HCT116 (cell line): Measurements from ENCODE around the gene FOXK2. TPM values are rescaled to one million over a fixed set of nuclear protein-coding genes. Genes with fewer than 3 reads are reported as not detected.
"Not testable (repeated sequence)": the region's sequence is repeated elsewhere in the genome, so short reads cannot be mapped to it uniquely, and the experiment has no call there.

Experiments
- ATAC-seq: fragments of 200-7000 bp; cut with Tn5 transposase; 2 replicates; pipeline ENCODE4 v1.9.1; 2020; ENCODE audit warnings: mild to moderate bottlenecking, moderate library complexity
- BruUV-seq: library from RNA; stranded (reverse); fragments of 400-500 nt; replicated peaks from 2 replicates; lab custom pipeline; 2021; lab: Mats Ljungman, UMichigan
- CTCF ChIA-PET: fragments of 300-600 bp; sonication (Branson Sonifier 250); formaldehyde crosslinking; loops from one replicate; lab custom pipeline; 2021; ENCODE audit warnings: antibody characterized with exemption; lab: Charles Lee
- POLR2A ChIA-PET: fragments of 300-600, 350-600 bp; sonication (Branson Sonifier 250); formaldehyde crosslinking; loops from one replicate; lab custom pipeline; 2021; ENCODE audit warnings: antibody characterized with exemption; lab: Charles Lee
- RAD21 ChIA-PET, 2 experiments: fragments of 300-600 bp; sonication (Branson Sonifier 250); formaldehyde crosslinking; loops; one replicate each; lab custom pipeline; 2023; ENCODE audit warnings: low total read pairs in 2 of 2; ENCODE audit not compliant: uncharacterized antibody in 2 of 2, unreplicated experiment in 2 of 2, low non-redundant PET in 1 of 2; lab: Charles Lee
- DNase-seq: peaks from one replicate; pipeline ENCODE4 v3.0.0-alpha.2; 2010; ENCODE audit warnings: low read depth, low spot score
- H2AFZ ChIP-seq: fragments of 200-600 bp; shearing (Covaris generic), sonication (generic); 2 replicates; pipeline ENCODE4 v1.6.1; 2017; ENCODE audit warnings: low read depth, mixed run types, mixed read lengths, antibody characterized with exemption, low read length; ENCODE audit not compliant: poor library complexity, severe bottlenecking
- H3K27ac ChIP-seq: 2 replicates; pipeline ENCODE4 v1.5.1; 2012; ENCODE audit warnings: low read depth, low read length
- H3K27me3 ChIP-seq: fragments of 200-600 bp; sonication (generic); 2 replicates; pipeline ENCODE4 v1.6.1; 2016; ENCODE audit warnings: mixed run types, low read length, mixed read lengths; ENCODE audit not compliant: insufficient read depth
- H3K36me3 ChIP-seq, 2 experiments: fragments of 200-500 bp in 1 of 2; fragments of 200-600 bp in 1 of 2; sonication (Bioruptor generic) in 1 of 2; sonication (generic) in 1 of 2; 2 replicates each; pipeline versions ENCODE4 v1.5.1 to v1.6.1; 2014 to 2016; ENCODE audit warnings: low read length in 2 of 2, inconsistent platforms in 1 of 2, mixed read lengths in 1 of 2, mixed run types in 1 of 2; ENCODE audit not compliant: insufficient read depth in 2 of 2, control insufficient read depth in 1 of 2
- H3K4me1 ChIP-seq, 2 experiments: fragments of 200-600 bp in 1 of 2; sonication (generic) in 1 of 2; 2 replicates each; pipeline versions ENCODE4 v1.5.1 to v1.6.1; 2012 to 2017; ENCODE audit warnings: low read length in 2 of 2, inconsistent platforms in 1 of 2, mild to moderate bottlenecking in 1 of 2, mixed read lengths in 1 of 2, mixed run types in 1 of 2, moderate library complexity in 1 of 2; ENCODE audit not compliant: insufficient read depth in 2 of 2, control insufficient read depth in 1 of 2
- H3K4me2 ChIP-seq: fragments of 200-600 bp; sonication (generic); 2 replicates; pipeline ENCODE4 v1.6.1; 2017; ENCODE audit warnings: mixed run types, low read length, mixed read lengths
- H3K4me3 ChIP-seq, 2 experiments: fragments of 200-600 bp in 1 of 2; sonication (generic) in 1 of 2; replicated peaks in 1 of 2; 2 replicates each; pipeline ENCODE4 v1.5.1; 2011 to 2016; ENCODE audit warnings: low read length in 2 of 2, control low read depth in 1 of 2, low read depth in 1 of 2, mild to moderate bottlenecking in 1 of 2, mixed read lengths in 1 of 2, mixed run types in 1 of 2
- H3K79me2 ChIP-seq: fragments of 200-600 bp; sonication (generic); 2 replicates; pipeline ENCODE4 v1.6.1; 2017; ENCODE audit warnings: mild to moderate bottlenecking, mixed run types, low read length, moderate library complexity, mixed read lengths; ENCODE audit not compliant: insufficient read depth
- H3K9ac ChIP-seq: fragments of 200-600 bp; sonication (generic); 2 replicates; pipeline ENCODE4 v1.6.1; 2016; ENCODE audit warnings: low read length, mixed read lengths
- H3K9me2 ChIP-seq: fragments of 200-600 bp; sonication (generic), shearing (Covaris generic); 2 replicates; pipeline ENCODE4 v1.6.1; 2017; ENCODE audit warnings: mixed run types, mild to moderate bottlenecking, moderate library complexity; ENCODE audit not compliant: insufficient read depth
- H3K9me3 ChIP-seq, 2 experiments: fragments of 200-500 bp in 1 of 2; fragments of 200-600 bp in 1 of 2; sonication (Bioruptor generic) in 1 of 2; sonication (generic) in 1 of 2; 2 replicates each; pipeline ENCODE4 v1.6.1; 2014 to 2017; ENCODE audit warnings: low read length in 2 of 2, mixed read lengths in 2 of 2, inconsistent platforms in 1 of 2, low read depth in 1 of 2, mild to moderate bottlenecking in 1 of 2, mixed run types in 1 of 2, moderate library complexity in 1 of 2; ENCODE audit not compliant: control insufficient read depth in 1 of 2, insufficient read depth in 1 of 2
- H4K20me1 ChIP-seq: fragments of 200-600 bp; sonication (generic), shearing (Covaris generic); 2 replicates; pipeline ENCODE4 v1.6.1; 2017; ENCODE audit warnings: mixed run types, mild to moderate bottlenecking, moderate library complexity; ENCODE audit not compliant: insufficient read depth
- CEBPB ChIP-seq: IDR thresholded peaks from 2 replicates; pipeline ENCODE4 v1.6.1; 2012; ENCODE audit warnings: low read depth
- EZH2phosphoT487 ChIP-seq: fragments of 200-600 bp; IDR thresholded peaks from 2 replicates; pipeline ENCODE4 v1.6.1; 2018; ENCODE audit warnings: antibody characterized with exemption, borderline replicate concordance
- JUND ChIP-seq: IDR thresholded peaks from 2 replicates; pipeline ENCODE4 v1.6.1; 2012
- POLR2AphosphoS5 ChIP-seq: IDR thresholded peaks from 2 replicates; pipeline ENCODE4 v1.6.1; 2011; ENCODE audit warnings: mild to moderate bottlenecking, low read depth, low read length, moderate library complexity
- SRF ChIP-seq: IDR thresholded peaks from 2 replicates; pipeline ENCODE4 v1.6.1; 2012; ENCODE audit warnings: low read depth
- ZNF274 ChIP-seq: fragments of 200-500 bp; sonication (Bioruptor generic); IDR thresholded peaks from 2 replicates; pipeline ENCODE4 v1.6.1; 2014; ENCODE audit warnings: mild to moderate bottlenecking, low read depth, low read length, inconsistent platforms
- intact Hi-C: fragments of 100-400 bp; cut with micrococcal nuclease; formaldehyde crosslinking; loops from 2 replicates; pipeline ENCODE4 v1.10.0; 2022
- total RNA-seq: library from RNA; stranded (reverse); gene quantifications from one replicate; pipeline ENCODE4 v1.2.1, GENCODE V29; 2021; ENCODE audit not compliant: unreplicated experiment
- TF ChIP-seq, protein P1 (sequence below), 3 experiments: fragments of 200-600 bp in 1 of 3; sonication (generic) in 1 of 3; IDR thresholded peaks in 2 of 3; conservative IDR thresholded peaks in 1 of 3; 2 replicates each; pipeline ENCODE4 v1.5.1; 2012 to 2017; ENCODE audit warnings: low read depth in 2 of 3, low read length in 2 of 3, antibody characterized with exemption in 1 of 3, borderline replicate concordance in 1 of 3, control low read depth in 1 of 3, mild to moderate bottlenecking in 1 of 3, mixed read lengths in 1 of 3, mixed run types in 1 of 3, moderate library complexity in 1 of 3; ENCODE audit not compliant: insufficient read depth in 1 of 3

Gene FOXK2
- total RNA-seq, 1 experiment from 2014 or later = 122 TPM

DNA sequence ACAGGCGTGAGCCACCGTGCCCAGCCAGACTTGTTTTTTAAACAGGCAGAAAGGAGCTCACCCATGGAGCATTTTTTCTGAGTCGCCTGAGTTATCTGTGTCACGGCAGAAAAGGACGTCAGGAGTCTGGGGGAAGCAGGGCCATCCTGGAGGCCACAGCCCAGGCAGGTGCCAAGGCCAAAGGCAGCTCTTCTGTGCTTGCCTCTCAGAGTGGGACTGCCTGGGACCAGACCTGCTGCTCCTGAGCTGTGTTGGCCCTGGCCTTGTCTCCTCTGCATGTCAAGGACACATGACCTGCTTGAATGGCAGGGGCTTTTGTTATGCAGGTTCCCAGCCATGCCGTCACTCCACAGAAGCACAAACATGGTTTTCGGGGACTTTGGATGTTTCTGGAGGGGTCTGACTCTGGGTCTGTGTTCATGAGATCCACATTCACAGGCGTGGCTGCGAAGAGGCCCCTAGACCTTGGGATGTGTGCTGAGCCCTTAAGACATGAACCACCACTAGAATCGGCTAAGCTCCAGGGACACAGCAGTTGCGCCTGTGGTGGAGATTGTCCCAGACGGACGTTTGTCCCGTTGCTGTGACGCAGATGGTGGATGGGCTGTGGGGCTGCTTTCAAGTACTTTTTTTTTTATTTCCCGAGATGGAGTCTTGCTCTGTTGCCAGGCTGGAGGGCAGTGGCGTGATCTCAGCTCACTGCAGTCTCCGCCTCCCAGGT lies 33.8 kb downstream of the FOXK2 start:
- no peak for DNase-seq
- BruUV-seq = no TSS peak
- TF ChIP-seq POLR2AphosphoS5 = no peak
- no peak for TF ChIP-seq JUND
- no peak for TF ChIP-seq EZH2phosphoT487
- no peak for TF ChIP-seq CEBPB
- TF ChIP-seq, protein P1, sequence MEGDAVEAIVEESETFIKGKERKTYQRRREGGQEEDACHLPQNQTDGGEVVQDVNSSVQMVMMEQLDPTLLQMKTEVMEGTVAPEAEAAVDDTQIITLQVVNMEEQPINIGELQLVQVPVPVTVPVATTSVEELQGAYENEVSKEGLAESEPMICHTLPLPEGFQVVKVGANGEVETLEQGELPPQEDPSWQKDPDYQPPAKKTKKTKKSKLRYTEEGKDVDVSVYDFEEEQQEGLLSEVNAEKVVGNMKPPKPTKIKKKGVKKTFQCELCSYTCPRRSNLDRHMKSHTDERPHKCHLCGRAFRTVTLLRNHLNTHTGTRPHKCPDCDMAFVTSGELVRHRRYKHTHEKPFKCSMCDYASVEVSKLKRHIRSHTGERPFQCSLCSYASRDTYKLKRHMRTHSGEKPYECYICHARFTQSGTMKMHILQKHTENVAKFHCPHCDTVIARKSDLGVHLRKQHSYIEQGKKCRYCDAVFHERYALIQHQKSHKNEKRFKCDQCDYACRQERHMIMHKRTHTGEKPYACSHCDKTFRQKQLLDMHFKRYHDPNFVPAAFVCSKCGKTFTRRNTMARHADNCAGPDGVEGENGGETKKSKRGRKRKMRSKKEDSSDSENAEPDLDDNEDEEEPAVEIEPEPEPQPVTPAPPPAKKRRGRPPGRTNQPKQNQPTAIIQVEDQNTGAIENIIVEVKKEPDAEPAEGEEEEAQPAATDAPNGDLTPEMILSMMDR (IDR thresholded peaks at IDR 0.05 in 2 of 3, conservative IDR thresholded peaks at IDR 0.05 in 1 of 3; ENCODE audit: borderline replicate concordance in 1 of 3, insufficient read depth in 1 of 3, low read depth in 2 of 3, low read length in 2 of 3) = no peak
- no peak for TF ChIP-seq ZNF274
- TF ChIP-seq SRF = no peak
- no peak overlapping the region for H3K4me3 ChIP-seq
- H2AFZ ChIP-seq = no peak overlapping the region
- intact Hi-C loops = loop anchor here (5.0 to 10.0 kb wide), 2 partner anchors 139 to 201 kb away; partner anchors contain the start of genes HEXD and OGFOD3
- no peak overlapping the region for H3K9ac ChIP-seq
- peaks cover 99% of the 10 kb centered on the region for H3K79me2 ChIP-seq
- peaks cover 44% of the 10 kb centered on the region; the same call in 1 of the 2 replicates for H4K20me1 ChIP-seq
- peaks cover 9 to 27% of the 10 kb centered on the region in 2 experiments for H3K4me1 ChIP-seq
- POLR2A ChIA-PET = no interaction called here
- H3K9me2 ChIP-seq = no peaks in the 10 kb centered on the region
- H3K4me2 ChIP-seq = no peak overlapping the region
- no peaks in the 10 kb centered on the region for H3K9me3 ChIP-seq
- H3K27me3 ChIP-seq = no peaks in the 10 kb centered on the region
- ATAC-seq = no peak
- no peak overlapping the region for H3K27ac ChIP-seq
- RAD21 ChIA-PET = no interaction called here
- CTCF ChIA-PET = interaction anchor here (0.7 to 2.8 kb wide), 10 partner anchors 10 to 523 kb away, joined by 3 to 15 read pairs (median 3); partner anchors contain the start of gene FOXK2
- no peaks in the 10 kb centered on the region for H3K36me3 ChIP-seq

DNA sequence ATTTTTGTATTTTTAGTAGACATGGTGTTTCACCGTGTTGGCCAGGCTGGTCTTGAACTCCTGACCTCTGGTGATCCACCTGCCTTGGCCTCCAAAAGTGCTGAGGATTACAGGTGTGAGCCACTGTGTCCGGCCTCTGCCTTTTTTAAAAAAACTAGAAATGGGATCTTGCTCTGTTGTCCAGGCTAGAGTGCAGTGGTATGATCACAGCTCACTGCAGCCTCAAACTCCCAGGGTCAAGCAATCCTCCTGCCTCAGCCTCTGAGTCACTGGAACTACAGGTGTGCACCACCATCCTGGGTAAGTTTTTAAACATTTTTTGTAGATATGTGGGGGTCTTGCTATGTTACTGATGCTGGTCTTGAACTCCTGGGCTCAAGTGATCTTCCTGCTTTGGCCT lies 38.0 kb downstream of the FOXK2 start:
- H3K79me2 ChIP-seq = peaks cover 100% of the 10 kb centered on the region
- H4K20me1 ChIP-seq = peaks cover 42% of the 10 kb centered on the region; the same call in 1 of the 2 replicates
- H3K9ac ChIP-seq, H3K4me3 ChIP-seq, BruUV-seq, RAD21 ChIA-PET, H3K9me3 ChIP-seq, POLR2A ChIA-PET, DNase-seq, ATAC-seq, H3K27me3 ChIP-seq, H3K36me3 ChIP-seq, H3K27ac ChIP-seq, H3K4me2 ChIP-seq, H2AFZ ChIP-seq, H3K9me2 ChIP-seq: not testable (repeated sequence)
- peaks cover 2 to 28% of the 10 kb centered on the region in 2 experiments; a peak in 2 of 4 replicates for H3K4me1 ChIP-seq
- intact Hi-C loops = loop anchor here (10.0 kb wide), 1 partner anchor 143 kb away; the partner anchor contains the start of genes HEXD and OGFOD3
- CTCF ChIA-PET = interaction anchor here (1.0 kb wide), 1 partner anchor 63 kb away, joined by 3 read pairs; no protein-coding TSS in a partner anchor
